A673 (cell line): ENCODE results near the gene NRXN3. TPM values are rescaled to one million over a fixed set of nuclear protein-coding genes. Genes with fewer than 3 reads are reported as not detected.

ENCODE experiments used
- BruUV-seq: library from RNA; stranded (reverse); fragments of 400-500 nt; replicated peaks from 2 replicates; lab custom pipeline; 2021; lab: Mats Ljungman, UMichigan
- CTCF ChIA-PET: fragments of 300-600 bp; sonication (Branson Sonifier 250); formaldehyde crosslinking; loops from one replicate; lab custom pipeline; 2022; ENCODE audit warnings: antibody characterized with exemption; lab: Charles Lee
- POLR2A ChIA-PET: fragments of 300-600 bp; sonication (Branson Sonifier 250); formaldehyde crosslinking; loops from one replicate; lab custom pipeline; 2022; ENCODE audit warnings: antibody characterized with exemption; ENCODE audit not compliant: low non-redundant PET; lab: Charles Lee
- DNase-seq: peaks from one replicate; pipeline ENCODE4 v3.0.0-alpha.2; 2015; ENCODE audit warnings: low spot score
- H3K27ac ChIP-seq: fragments of 200-600 bp; sonication (generic); 2 replicates; pipeline ENCODE4 v1.5.1; 2016; ENCODE audit warnings: mixed run types, low read depth, mild to moderate bottlenecking, mixed read lengths, antibody characterized with exemption, low read length; ENCODE audit not compliant: poor library complexity, severe bottlenecking
- H3K27me3 ChIP-seq: fragments of 200-600 bp; sonication (generic); replicated peaks from 2 replicates; pipeline ENCODE4 v1.6.1; 2017; ENCODE audit warnings: mixed run types, low read depth, mild to moderate bottlenecking, mixed read lengths, antibody characterized with exemption, low read length; ENCODE audit not compliant: insufficient read depth, poor library complexity
- H3K36me3 ChIP-seq: fragments of 200-600 bp; sonication (generic); 2 replicates; pipeline ENCODE4 v1.6.1; 2016; ENCODE audit warnings: mixed run types, mild to moderate bottlenecking, mixed read lengths, antibody characterized with exemption, low read length; ENCODE audit not compliant: insufficient read depth, poor library complexity, severe bottlenecking
- H3K4me1 ChIP-seq: fragments of 200-600 bp; sonication (generic); 2 replicates; pipeline ENCODE4 v1.6.1; 2017; ENCODE audit warnings: mixed run types, mild to moderate bottlenecking, mixed read lengths, antibody characterized with exemption, low read length; ENCODE audit not compliant: insufficient read depth, poor library complexity, severe bottlenecking
- H3K4me3 ChIP-seq: fragments of 200-600 bp; sonication (generic); 2 replicates; pipeline ENCODE4 v1.5.1; 2016; ENCODE audit warnings: low read depth, mixed run types, mild to moderate bottlenecking, mixed read lengths, low read length; ENCODE audit not compliant: poor library complexity, severe bottlenecking
- H3K9me3 ChIP-seq: fragments of 200-600 bp; sonication (generic); 2 replicates; pipeline ENCODE4 v1.6.1; 2016; ENCODE audit warnings: mixed run types, low read depth, mild to moderate bottlenecking, mixed read lengths, antibody characterized with exemption, low read length; ENCODE audit not compliant: poor library complexity, severe bottlenecking
- CTCF ChIP-seq: fragments of 300-800, 200-600 bp; sonication (generic); conservative IDR thresholded peaks from 2 replicates; pipeline ENCODE4 v1.5.1; 2017; ENCODE audit warnings: low read depth, mild to moderate bottlenecking, antibody characterized with exemption, low read length, moderate library complexity, mixed read lengths
- EZH2 ChIP-seq: fragments of 200-600 bp; sonication (generic); IDR thresholded peaks from 2 replicates; pipeline ENCODE4 v1.6.1; 2017; ENCODE audit warnings: borderline replicate concordance, low read depth, mild to moderate bottlenecking, mixed read lengths, antibody characterized with exemption, low read length; ENCODE audit not compliant: poor library complexity, severe bottlenecking
- intact Hi-C: fragments of 100-400 bp; cut with micrococcal nuclease; formaldehyde crosslinking; loops from one replicate; pipeline ENCODE4 v1.10.0; 2022; ENCODE audit not compliant: unreplicated experiment
- total RNA-seq: library from RNA; stranded (reverse); gene quantifications from 2 replicates; pipeline ENCODE4 v1.2.3, GENCODE V29; 2021

Gene NRXN3
- total RNA-seq, 1 experiment from 2014 or later: 0.21 TPM

DNA sequence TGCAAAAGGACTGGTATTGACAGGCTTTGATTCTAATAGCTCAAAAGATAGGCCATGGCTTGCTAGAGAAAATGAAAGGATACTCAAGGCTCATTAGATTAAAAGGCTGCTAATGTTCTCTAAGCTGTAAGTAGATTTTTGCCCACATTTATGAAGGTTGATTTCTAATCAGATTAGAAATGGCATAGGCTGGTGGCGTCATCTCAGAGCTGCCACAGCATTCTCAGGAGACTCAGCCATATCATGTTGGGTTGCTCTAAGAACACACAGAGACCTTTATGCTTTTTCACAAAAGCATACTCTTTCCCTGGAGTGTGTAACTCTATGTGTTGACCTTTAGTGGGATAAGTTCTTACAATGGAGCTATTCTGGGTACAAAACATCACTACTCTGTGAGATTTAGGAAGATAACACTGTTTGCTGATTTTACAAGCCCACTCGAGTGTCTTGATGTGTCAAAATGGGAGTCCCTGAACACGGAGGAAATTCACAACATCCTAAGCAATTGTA, 576.0 kb downstream of the NRXN3 start:
- Histone ChIP-seq H3K36me3 (no peaks in the 10 kb centered on the region), H3K4me3 (no peak overlapping the region), H3K27ac (no peak overlapping the region), H3K4me1 (no peaks in the 10 kb centered on the region), H3K27me3 (no peaks in the 10 kb centered on the region), H3K9me3 (no peaks in the 10 kb centered on the region)
- intact Hi-C loops: no loop called here
- ChIA-PET POLR2A (no interaction called here), CTCF (no interaction called here)
- no peak for DNase-seq
- BruUV-seq: no TSS peak
- no peak for TF ChIP-seq CTCF
- TF ChIP-seq EZH2: no peak

DNA sequence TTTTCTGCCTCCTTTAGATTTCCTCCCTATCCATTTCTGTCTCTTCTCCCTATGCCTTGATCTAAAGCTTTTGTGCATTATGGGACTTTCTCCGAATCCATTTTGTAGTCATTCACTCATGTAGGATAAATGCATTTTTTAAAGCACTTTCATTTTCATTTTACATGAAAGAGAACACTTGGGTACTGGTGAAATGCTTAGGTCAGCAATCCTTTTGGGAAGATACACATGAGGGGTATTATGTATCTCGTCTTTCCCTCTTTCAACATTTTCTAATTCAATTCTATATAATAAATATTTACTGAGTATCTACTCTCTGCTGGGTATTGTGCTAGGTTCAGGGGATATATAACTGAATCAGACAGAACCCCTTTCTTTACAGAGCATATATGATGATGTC, 577.6 kb downstream of the NRXN3 start:
- Histone ChIP-seq H3K4me3 (no peak overlapping the region), H3K27me3 (no peaks in the 10 kb centered on the region), H3K4me1 (no peaks in the 10 kb centered on the region), H3K36me3 (no peaks in the 10 kb centered on the region), H3K27ac (no peak overlapping the region), H3K9me3 (no peaks in the 10 kb centered on the region)
- intact Hi-C loops: no loop called here
- no peak for DNase-seq
- ChIA-PET CTCF (no interaction called here), POLR2A (no interaction called here)
- TF ChIP-seq CTCF: no peak
- no peak for TF ChIP-seq EZH2
- BruUV-seq: no TSS peak

GRCh38 chr14:78752518-78753188, 582.5 kb downstream of the NRXN3 start:
- no peak overlapping the region for H3K4me3 ChIP-seq
- H3K36me3 ChIP-seq: no peaks in the 10 kb centered on the region
- no peaks in the 10 kb centered on the region for H3K9me3 ChIP-seq
- intact Hi-C loops: no loop called here
- no peak overlapping the region for H3K27ac ChIP-seq
- ChIA-PET POLR2A (no interaction called here), CTCF (no interaction called here)
- BruUV-seq: no TSS peak
- TF ChIP-seq CTCF (no peak), EZH2 (no peak)
- H3K27me3 ChIP-seq: no peaks in the 10 kb centered on the region
- no peaks in the 10 kb centered on the region for H3K4me1 ChIP-seq
- DNase-seq: no peak
